Epithelial cell of esophagus (primary cell): ENCODE results near the gene RAD9A.
A peak's percentile ranks its signal among the peaks of the same experiment; 100 is the strongest.

Experiments
- DNase-seq: peaks from one replicate; pipeline ENCODE4 v3.0.0; 2010; ENCODE audit warnings: low read depth
- H3K4me3 ChIP-seq: 2 replicates; pipeline ENCODE4 v1.5.1; 2011; ENCODE audit warnings: mild to moderate bottlenecking, low read length, control low read depth
- CTCF ChIP-seq: IDR thresholded peaks from 2 replicates; pipeline ENCODE4 v1.5.1; 2011; ENCODE audit warnings: low read depth, mild to moderate bottlenecking, low read length, control low read depth, inconsistent platforms; ENCODE audit not compliant: insufficient read depth; ENCODE audit errors: missing control alignments

Gene RAD9A

GRCh38 chr11:67355023-67355793 lies 36.6 kb upstream of the RAD9A start:
- no peak for TF ChIP-seq CTCF
- no peak for DNase-seq
- H3K4me3 ChIP-seq: no peak overlapping the region

GRCh38 chr11:67355794-67356386 lies 35.9 kb upstream of the RAD9A start:
- no peak overlapping the region for H3K4me3 ChIP-seq
- no peak for DNase-seq
- TF ChIP-seq CTCF: no peak

GRCh38 chr11:67356387-67356863 lies 35.4 kb upstream of the RAD9A start:
- H3K4me3 ChIP-seq: no peak overlapping the region
- DNase-seq: no peak
- no peak for TF ChIP-seq CTCF

GRCh38 chr11:67356864-67357561 lies 34.8 kb upstream of the RAD9A start:
- peak; percentile 76 for DNase-seq
- TF ChIP-seq CTCF: peak; percentile 98
- H3K4me3 ChIP-seq: no peak overlapping the region

- peak; percentile 72 for DNase-seq
- H3K4me3 ChIP-seq: no peak overlapping the region
- TF ChIP-seq CTCF: no peak
Observed at GRCh38 chr11:67357831-67358670, 33.7 kb upstream of the RAD9A start.

- no peak for TF ChIP-seq CTCF
- DNase-seq: no peak
Observed at GRCh38 chr11:67364169-67364568, 27.6 kb upstream of the RAD9A start.

More at GRCh38 chr11:67364169-67364568, 27.6 kb upstream of the RAD9A start:
- no peak overlapping the region for H3K4me3 ChIP-seq
